Neural progenitor cell (in vitro differentiated cells): ENCODE results near the gene CYFIP1.

Experiments used
- CTCF ChIP-seq: fragments of 200-600 bp; sonication (generic); IDR thresholded peaks from 2 replicates; pipeline ENCODE4 v1.5.1; 2017; ENCODE audit warnings: antibody characterized with exemption, mild to moderate bottlenecking
- EZH2phosphoT487 ChIP-seq: fragments of 200-600 bp; sonication (generic); IDR thresholded peaks from 2 replicates; pipeline ENCODE4 v1.6.1; 2017; ENCODE audit warnings: antibody characterized with exemption

- TF ChIP-seq EZH2phosphoT487 = no peak
- no peak for TF ChIP-seq CTCF
These were observed 17.6 kb downstream of the CYFIP1 start for GRCh38 chr15:22962611-22963010.
